ENCODE measurements around the gene LPO.

The LPO gene

GRCh38 chr17:58264407-58265103 lies 26.2 kb downstream of the LPO start:
- in situ Hi-C loops (cut with MboI; ENCODE audit: low pct_unique_long_range_greater_than_20kb, low sequenced_read_pairs, unreplicated experiment) = no loop called here
- TF ChIP-seq, protein P1, sequence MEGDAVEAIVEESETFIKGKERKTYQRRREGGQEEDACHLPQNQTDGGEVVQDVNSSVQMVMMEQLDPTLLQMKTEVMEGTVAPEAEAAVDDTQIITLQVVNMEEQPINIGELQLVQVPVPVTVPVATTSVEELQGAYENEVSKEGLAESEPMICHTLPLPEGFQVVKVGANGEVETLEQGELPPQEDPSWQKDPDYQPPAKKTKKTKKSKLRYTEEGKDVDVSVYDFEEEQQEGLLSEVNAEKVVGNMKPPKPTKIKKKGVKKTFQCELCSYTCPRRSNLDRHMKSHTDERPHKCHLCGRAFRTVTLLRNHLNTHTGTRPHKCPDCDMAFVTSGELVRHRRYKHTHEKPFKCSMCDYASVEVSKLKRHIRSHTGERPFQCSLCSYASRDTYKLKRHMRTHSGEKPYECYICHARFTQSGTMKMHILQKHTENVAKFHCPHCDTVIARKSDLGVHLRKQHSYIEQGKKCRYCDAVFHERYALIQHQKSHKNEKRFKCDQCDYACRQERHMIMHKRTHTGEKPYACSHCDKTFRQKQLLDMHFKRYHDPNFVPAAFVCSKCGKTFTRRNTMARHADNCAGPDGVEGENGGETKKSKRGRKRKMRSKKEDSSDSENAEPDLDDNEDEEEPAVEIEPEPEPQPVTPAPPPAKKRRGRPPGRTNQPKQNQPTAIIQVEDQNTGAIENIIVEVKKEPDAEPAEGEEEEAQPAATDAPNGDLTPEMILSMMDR (IDR thresholded peaks at IDR 0.05; ENCODE audit: extremely low read depth, insufficient read depth, missing control alignments) = no peak
- DNase-seq (ENCODE audit: low spot score) = no peak

DNA sequence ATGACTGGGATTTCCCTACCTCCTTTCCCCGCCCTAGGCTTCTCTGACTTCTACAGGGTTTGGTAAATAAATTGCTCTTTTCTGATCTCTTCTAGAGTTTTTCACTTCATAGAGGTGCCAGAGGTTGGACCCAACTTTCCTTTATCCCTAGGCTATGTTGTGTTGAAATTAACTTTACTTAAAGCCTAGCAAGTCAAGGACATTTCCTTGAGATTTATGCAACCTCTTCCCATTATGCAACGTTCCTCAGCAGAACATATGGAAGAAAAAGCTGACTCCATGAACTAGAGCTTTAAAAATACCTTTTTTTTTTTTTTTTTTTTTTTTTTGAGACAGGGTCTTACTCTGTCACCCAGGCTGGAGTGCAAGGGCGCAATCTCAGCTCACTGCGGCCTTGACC lies 26.9 kb downstream of the LPO start:
- TF ChIP-seq, protein P1 (IDR thresholded peaks at IDR 0.05; ENCODE audit: extremely low read depth, insufficient read depth, missing control alignments) = no peak
- in situ Hi-C loops (cut with MboI; ENCODE audit: low pct_unique_long_range_greater_than_20kb, low sequenced_read_pairs, unreplicated experiment) = no loop called here
- DNase-seq (ENCODE audit: low spot score) = no peak

GRCh38 chr17:58265902-58266875 lies 27.8 kb downstream of the LPO start:
- TF ChIP-seq, protein P1 (IDR thresholded peaks at IDR 0.05; ENCODE audit: extremely low read depth, insufficient read depth, missing control alignments) = no peak
- in situ Hi-C loops (cut with MboI; ENCODE audit: low pct_unique_long_range_greater_than_20kb, low sequenced_read_pairs, unreplicated experiment) = no loop called here
- no peak for DNase-seq (ENCODE audit: low spot score)

DNA sequence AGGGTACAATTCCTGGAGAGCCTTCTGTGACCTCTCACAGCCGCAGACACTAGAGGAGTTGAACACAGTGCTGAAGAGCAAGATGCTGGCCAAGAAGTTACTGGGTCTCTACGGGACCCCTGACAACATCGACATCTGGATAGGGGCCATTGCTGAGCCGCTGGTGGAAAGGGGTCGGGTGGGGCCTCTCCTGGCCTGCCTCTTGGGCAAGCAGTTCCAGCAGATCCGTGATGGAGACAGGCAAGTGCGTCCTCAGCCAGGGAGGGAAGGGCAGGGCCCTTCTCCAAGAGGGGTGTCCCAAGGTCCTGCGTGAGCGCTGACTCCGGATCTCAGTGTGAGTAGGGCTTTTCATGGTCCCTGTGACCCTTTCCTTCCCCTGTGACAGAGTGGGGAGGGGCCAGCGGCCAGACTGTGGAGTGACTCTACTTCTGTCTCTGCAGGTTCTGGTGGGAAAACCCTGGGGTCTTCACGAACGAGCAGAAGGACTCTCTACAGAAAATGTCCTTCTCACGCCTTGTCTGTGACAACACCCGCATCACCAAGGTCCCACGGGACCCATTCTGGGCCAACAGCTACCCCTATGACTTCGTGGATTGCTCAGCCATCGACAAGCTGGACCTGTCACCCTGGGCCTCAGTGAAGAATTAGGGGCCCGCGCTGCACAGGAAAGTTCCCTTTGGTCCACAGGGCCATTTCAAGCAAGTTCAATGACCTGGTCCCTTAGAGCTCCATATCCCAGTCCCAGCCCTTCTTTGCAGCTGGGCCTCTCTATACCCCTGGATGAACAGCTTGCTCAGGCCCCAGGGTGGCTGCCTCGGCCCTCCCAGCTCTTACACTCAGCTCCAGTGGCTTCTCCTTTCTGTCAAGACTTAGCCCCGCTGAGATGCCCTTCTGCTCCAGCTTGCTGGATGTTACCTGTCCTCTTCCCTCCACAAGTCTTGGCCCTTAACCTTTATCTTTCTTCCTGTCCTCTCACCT lies 29.3 kb downstream of the LPO start:
- TF ChIP-seq, protein P1 (IDR thresholded peaks at IDR 0.05; ENCODE audit: extremely low read depth, insufficient read depth, missing control alignments) = no peak
- in situ Hi-C loops (cut with MboI; ENCODE audit: low pct_unique_long_range_greater_than_20kb, low sequenced_read_pairs, unreplicated experiment) = no loop called here
- DNase-seq (ENCODE audit: low spot score) = no peak

GRCh38 chr17:58268326-58268725 lies 29.9 kb downstream of the LPO start:
- no peak for DNase-seq (ENCODE audit: low spot score)
- in situ Hi-C loops (cut with MboI; ENCODE audit: low pct_unique_long_range_greater_than_20kb, low sequenced_read_pairs, unreplicated experiment) = no loop called here
- TF ChIP-seq, protein P1 (IDR thresholded peaks at IDR 0.05; ENCODE audit: extremely low read depth, insufficient read depth, missing control alignments) = no peak

Data from GM13977 (cell line).